Activated naive CD4-positive, alpha-beta T cell treated with anti-CD3 and anti-CD28 coated beads, Interleukin-2, amount 50 U/mL, for 24 hours (primary cell): Measurements from ENCODE around the gene KANK2.
"Not testable (repeated sequence)": the region's sequence is repeated elsewhere in the genome, so short reads cannot be mapped to it uniquely, and the experiment has no call there.

ENCODE experiments used
- H3K27ac Mint-ChIP-seq: one replicate; pipeline ENCODE4 v1.8.0; 2021; ENCODE audit warnings: mild to moderate bottlenecking, mixed read lengths
- H3K27me3 Mint-ChIP-seq: one replicate; pipeline ENCODE4 v1.8.0; 2021; ENCODE audit warnings: mixed read lengths
- H3K36me3 Mint-ChIP-seq: one replicate; pipeline ENCODE4 v1.8.0; 2021; ENCODE audit warnings: mixed read lengths
- H3K4me1 Mint-ChIP-seq: one replicate; pipeline ENCODE4 v1.8.0; 2021; ENCODE audit warnings: mixed read lengths
- H3K4me3 Mint-ChIP-seq: one replicate; pipeline ENCODE4 v1.8.0; 2021; ENCODE audit warnings: mild to moderate bottlenecking, mixed read lengths
- H3K9me3 Mint-ChIP-seq: one replicate; pipeline ENCODE4 v1.8.0; 2021; ENCODE audit warnings: mixed read lengths

KANK2 gene

GRCh38 chr19:11152318-11153062 lies 44.9 kb downstream of the KANK2 start:
- Mint-ChIP-seq H3K9me3 (no peaks in the 10 kb centered on the region), H3K4me1 (peaks cover 13% of the 10 kb centered on the region), H3K27me3 (no peaks in the 10 kb centered on the region), H3K27ac (no peak overlapping the region), H3K36me3 (no peaks in the 10 kb centered on the region), H3K4me3 (no peak overlapping the region)

- H3K4me3 Mint-ChIP-seq: no peak overlapping the region
- no peaks in the 10 kb centered on the region for H3K27me3 Mint-ChIP-seq
- no peaks in the 10 kb centered on the region for H3K9me3 Mint-ChIP-seq
- no peak overlapping the region for H3K27ac Mint-ChIP-seq
- peaks cover 13% of the 10 kb centered on the region for H3K4me1 Mint-ChIP-seq
- H3K36me3 Mint-ChIP-seq: no peaks in the 10 kb centered on the region
These were observed 46.2 kb downstream of the KANK2 start for GRCh38 chr19:11151181-11151580.

GRCh38 chr19:11148001-11148400 lies 49.3 kb downstream of the KANK2 start:
- Mint-ChIP-seq H3K27ac (no peak overlapping the region), H3K4me3 (no peak overlapping the region), H3K4me1 (no peaks in the 10 kb centered on the region), H3K36me3 (no peaks in the 10 kb centered on the region), H3K27me3 (no peaks in the 10 kb centered on the region), H3K9me3 (no peaks in the 10 kb centered on the region)

GRCh38 chr19:11145536-11145924 lies 51.8 kb downstream of the KANK2 start:
- Mint-ChIP-seq H3K4me1 (no peaks in the 10 kb centered on the region), H3K27ac (no peak overlapping the region), H3K27me3 (no peaks in the 10 kb centered on the region), H3K36me3 (no peaks in the 10 kb centered on the region), H3K9me3 (no peaks in the 10 kb centered on the region), H3K4me3 (no peak overlapping the region)

GRCh38 chr19:11142528-11143171 lies 54.7 kb downstream of the KANK2 start:
- Mint-ChIP-seq H3K36me3 (no peaks in the 10 kb centered on the region), H3K9me3 (no peaks in the 10 kb centered on the region), H3K27me3 (no peaks in the 10 kb centered on the region), H3K4me1 (peaks cover 6% of the 10 kb centered on the region), H3K4me3 (no peak overlapping the region), H3K27ac (no peak overlapping the region)

GRCh38 chr19:11141937-11142527 lies 55.3 kb downstream of the KANK2 start:
- H3K4me1 Mint-ChIP-seq: peaks cover 9% of the 10 kb centered on the region
- H3K36me3 Mint-ChIP-seq: no peaks in the 10 kb centered on the region
- H3K27me3 Mint-ChIP-seq: no peaks in the 10 kb centered on the region

GRCh38 chr19:11140896-11141295 lies 56.4 kb downstream of the KANK2 start:
- no peaks in the 10 kb centered on the region for H3K27me3 Mint-ChIP-seq
- no peaks in the 10 kb centered on the region for H3K9me3 Mint-ChIP-seq
- peaks cover 9% of the 10 kb centered on the region for H3K4me1 Mint-ChIP-seq
- no peak overlapping the region for H3K27ac Mint-ChIP-seq
- H3K36me3 Mint-ChIP-seq: no peaks in the 10 kb centered on the region
- H3K4me3 Mint-ChIP-seq: no peak overlapping the region

More at GRCh38 chr19:11141937-11142527, 55.3 kb downstream of the KANK2 start:
- no peaks in the 10 kb centered on the region for H3K9me3 Mint-ChIP-seq
- no peak overlapping the region for H3K4me3 Mint-ChIP-seq
- H3K27ac Mint-ChIP-seq: no peak overlapping the region

- not testable (repeated sequence) for H3K27me3 Mint-ChIP-seq, H3K27ac Mint-ChIP-seq, H3K9me3 Mint-ChIP-seq, H3K36me3 Mint-ChIP-seq, H3K4me3 Mint-ChIP-seq, H3K4me1 Mint-ChIP-seq
These were observed 57.3 kb downstream of the KANK2 start for GRCh38 chr19:11140023-11140538.

GRCh38 chr19:11138601-11139300 lies 58.6 kb downstream of the KANK2 start:
- H3K27me3 Mint-ChIP-seq: no peaks in the 10 kb centered on the region
- H3K4me3 Mint-ChIP-seq: no peak overlapping the region
- H3K27ac Mint-ChIP-seq: no peak overlapping the region
- H3K36me3 Mint-ChIP-seq: no peaks in the 10 kb centered on the region
- H3K9me3 Mint-ChIP-seq: no peaks in the 10 kb centered on the region
- peaks cover 9% of the 10 kb centered on the region for H3K4me1 Mint-ChIP-seq

GRCh38 chr19:11137542-11138384 lies 59.6 kb downstream of the KANK2 start:
- Mint-ChIP-seq H3K4me3 (peak overlapping the region; percentile 85), H3K27ac (no peak overlapping the region), H3K4me1 (peaks cover 9% of the 10 kb centered on the region), H3K27me3 (no peaks in the 10 kb centered on the region), H3K9me3 (no peaks in the 10 kb centered on the region), H3K36me3 (no peaks in the 10 kb centered on the region)

- Mint-ChIP-seq H3K9me3 (no peaks in the 10 kb centered on the region), H3K36me3 (peaks cover 1% of the 10 kb centered on the region), H3K27me3 (no peaks in the 10 kb centered on the region), H3K27ac (no peak overlapping the region), H3K4me1 (peaks cover 9% of the 10 kb centered on the region), H3K4me3 (no peak overlapping the region)
These were observed 60.8 kb downstream of the KANK2 start for GRCh38 chr19:11136400-11137101.

- Mint-ChIP-seq H3K4me3 (no peak overlapping the region), H3K9me3 (no peaks in the 10 kb centered on the region), H3K4me1 (no peaks in the 10 kb centered on the region), H3K27ac (no peak overlapping the region), H3K27me3 (no peaks in the 10 kb centered on the region), H3K36me3 (peaks cover 8% of the 10 kb centered on the region)
These were observed 65.9 kb downstream of the KANK2 start for GRCh38 chr19:11131471-11131870.

GRCh38 chr19:11130824-11131455 lies 66.4 kb downstream of the KANK2 start:
- Mint-ChIP-seq H3K4me3 (no peak overlapping the region), H3K27me3 (no peaks in the 10 kb centered on the region), H3K27ac (no peak overlapping the region), H3K36me3 (peaks cover 10% of the 10 kb centered on the region), H3K4me1 (no peaks in the 10 kb centered on the region), H3K9me3 (no peaks in the 10 kb centered on the region)

GRCh38 chr19:11127905-11128304 lies 69.4 kb downstream of the KANK2 start:
- no peak overlapping the region for H3K4me3 Mint-ChIP-seq
- H3K27me3 Mint-ChIP-seq: no peaks in the 10 kb centered on the region
- H3K9me3 Mint-ChIP-seq: no peaks in the 10 kb centered on the region
- H3K4me1 Mint-ChIP-seq: no peaks in the 10 kb centered on the region
- H3K27ac Mint-ChIP-seq: no peak overlapping the region
- peaks cover 11% of the 10 kb centered on the region for H3K36me3 Mint-ChIP-seq
